HL-60 (cell line): Measurements from ENCODE around the gene CDH15.

ENCODE experiments used
- CTCF ChIP-seq: IDR thresholded peaks from one replicate; pipeline ENCODE4 v1.5.1; 2011; ENCODE audit warnings: low read length, control low read depth, inconsistent platforms; ENCODE audit not compliant: insufficient read depth
- POLR2AphosphoS5 ChIP-seq: IDR thresholded peaks from 2 replicates; pipeline ENCODE4 v1.6.1; 2012; ENCODE audit warnings: low read depth
- REST ChIP-seq: IDR thresholded peaks from 2 replicates; pipeline ENCODE4 v1.6.1; 2012; ENCODE audit warnings: low read depth; ENCODE audit not compliant: insufficient replicate concordance
- SPI1 ChIP-seq: IDR thresholded peaks from 2 replicates; pipeline ENCODE4 v1.6.1; 2012; ENCODE audit warnings: low read depth, mild to moderate bottlenecking, borderline replicate concordance

GRCh38 chr16:89177501-89177900, 6.0 kb downstream of the CDH15 start:
- no peak for TF ChIP-seq CTCF
- no peak for TF ChIP-seq REST
- TF ChIP-seq POLR2AphosphoS5: no peak
- no peak for TF ChIP-seq SPI1
